AG09309 (cell line): Measurements from ENCODE around the gene ISCA2.

Source experiments
- DNase-seq: peaks from one replicate; pipeline ENCODE4 v3.0.0-alpha.2; 2010; ENCODE audit warnings: low read depth
- H3K4me3 ChIP-seq: 2 replicates; pipeline ENCODE4 v1.5.1; 2011; ENCODE audit warnings: mild to moderate bottlenecking, low read depth, low read length, moderate library complexity; ENCODE audit not compliant: control insufficient read depth
- CTCF ChIP-seq: IDR thresholded peaks from 2 replicates; pipeline ENCODE4 v1.5.1; 2011; ENCODE audit warnings: mild to moderate bottlenecking, low read depth, low read length, inconsistent platforms; ENCODE audit not compliant: insufficient read depth, control insufficient read depth; ENCODE audit errors: missing control alignments

Gene ISCA2

GRCh38 chr14:74492776-74493342 lies 706 bp upstream of the ISCA2 start, which contains the start of gene NPC2:
NPC2 (minus strand) TSS chr14:74493305; CDS start chr14:74493274, 31 bp downstream.
- DNase-seq = no peak
- peak within 1 kb of the TSS; percentile 75 for H3K4me3 ChIP-seq
- TF ChIP-seq CTCF = no peak

- H3K4me3 ChIP-seq = no peak overlapping the region
- TF ChIP-seq CTCF = no peak
- no peak for DNase-seq
These were observed 1.8 kb downstream of the ISCA2 start for GRCh38 chr14:74495356-74495755.

- H3K4me3 ChIP-seq = no peak overlapping the region
- no peak for DNase-seq
- no peak for TF ChIP-seq CTCF
These were observed 7.0 kb downstream of the ISCA2 start for GRCh38 chr14:74500417-74501134.

GRCh38 chr14:74501135-74501614 lies 7.6 kb downstream of the ISCA2 start:
- no peak for DNase-seq
- H3K4me3 ChIP-seq = no peak overlapping the region
- TF ChIP-seq CTCF = peak; percentile 70

GRCh38 chr14:74501691-74502090 lies 8.1 kb downstream of the ISCA2 start:
- no peak for DNase-seq
- H3K4me3 ChIP-seq = no peak overlapping the region
- no peak for TF ChIP-seq CTCF

- H3K4me3 ChIP-seq = no peak overlapping the region
- TF ChIP-seq CTCF = peak; percentile 55
- no peak for DNase-seq
These were observed 8.9 kb downstream of the ISCA2 start for GRCh38 chr14:74502236-74503019.
